Neuron (in vitro differentiated cells): Measurements from ENCODE around the gene RSPH3.

Experiments
- H2AFZ ChIP-seq: one replicate; pipeline ENCODE4 v1.6.1; 2013; ENCODE audit warnings: low read depth, mild to moderate bottlenecking, inconsistent platforms, low read length, moderate library complexity
- H3K27me3 ChIP-seq: one replicate; pipeline ENCODE4 v1.6.1; 2013; ENCODE audit warnings: low read length; ENCODE audit not compliant: insufficient read depth
- H3K36me3 ChIP-seq: one replicate; pipeline ENCODE4 v1.6.1; 2013; ENCODE audit warnings: low read length; ENCODE audit not compliant: insufficient read depth
- H3K4me1 ChIP-seq: one replicate; pipeline ENCODE4 v1.6.1; 2013; ENCODE audit warnings: low read length; ENCODE audit not compliant: insufficient read depth
- H3K4me3 ChIP-seq: 2 replicates; pipeline ENCODE4 v1.5.1; 2013; ENCODE audit warnings: mild to moderate bottlenecking, low read length, moderate library complexity
- H3K9me3 ChIP-seq: one replicate; pipeline ENCODE4 v1.6.1; 2013; ENCODE audit warnings: low read length

Gene RSPH3, protein sequence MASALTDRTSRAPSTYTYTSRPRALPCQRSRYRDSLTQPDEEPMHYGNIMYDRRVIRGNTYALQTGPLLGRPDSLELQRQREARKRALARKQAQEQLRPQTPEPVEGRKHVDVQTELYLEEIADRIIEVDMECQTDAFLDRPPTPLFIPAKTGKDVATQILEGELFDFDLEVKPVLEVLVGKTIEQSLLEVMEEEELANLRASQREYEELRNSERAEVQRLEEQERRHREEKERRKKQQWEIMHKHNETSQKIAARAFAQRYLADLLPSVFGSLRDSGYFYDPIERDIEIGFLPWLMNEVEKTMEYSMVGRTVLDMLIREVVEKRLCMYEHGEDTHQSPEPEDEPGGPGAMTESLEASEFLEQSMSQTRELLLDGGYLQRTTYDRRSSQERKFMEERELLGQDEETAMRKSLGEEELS

DNA sequence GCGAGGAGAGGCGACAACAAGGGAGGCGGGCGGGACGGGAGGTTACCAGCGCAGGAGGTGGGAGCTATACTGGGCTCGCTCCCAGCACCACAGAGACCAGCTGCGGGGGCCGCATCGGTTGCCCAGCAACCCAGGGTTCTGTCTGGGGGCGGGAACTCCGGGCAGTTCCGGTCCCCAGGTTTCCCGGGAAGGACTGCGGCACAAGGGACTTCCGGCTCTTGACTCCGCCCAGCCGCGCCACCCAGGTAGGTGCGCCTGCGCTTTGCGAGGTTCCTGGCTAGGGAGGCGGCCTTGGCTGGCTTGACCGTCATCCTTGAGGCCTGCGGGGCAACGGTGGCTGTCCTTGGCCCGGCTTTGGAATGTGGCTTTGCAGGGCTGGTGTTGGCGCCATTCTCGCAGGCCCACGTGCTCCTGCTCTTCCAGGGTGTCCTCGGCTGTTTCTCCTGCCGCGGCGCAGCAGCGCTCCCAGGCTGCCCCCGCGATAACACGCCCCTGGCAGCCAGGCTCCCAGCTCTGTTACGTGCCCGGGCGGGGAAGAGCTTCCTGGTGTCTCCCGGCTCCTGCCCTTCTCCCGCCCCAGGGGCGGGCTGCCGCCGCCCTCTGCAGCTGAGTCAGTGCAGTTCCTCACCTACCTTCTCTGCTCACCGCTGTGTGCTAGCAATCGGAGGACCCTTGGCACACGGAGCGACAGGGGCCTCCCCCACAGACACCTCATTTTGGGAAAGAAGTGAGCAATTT is at the start of gene RSPH3:
Gene RSPH3, minus strand, starts transcription at position 537 of the 738 bp plus-strand sequence. CDS start 652 bp downstream, outside the sequence.
- Histone ChIP-seq H3K9me3 (no peaks in the 10 kb centered on the region), H3K4me1 (peaks cover 8% of the 10 kb centered on the region), H3K36me3 (no peaks in the 10 kb centered on the region), H2AFZ (peak within 1 kb of the TSS; percentile 79), H3K4me3 (peak within 1 kb of the TSS; percentile 69), H3K27me3 (no peaks in the 10 kb centered on the region)

DNA sequence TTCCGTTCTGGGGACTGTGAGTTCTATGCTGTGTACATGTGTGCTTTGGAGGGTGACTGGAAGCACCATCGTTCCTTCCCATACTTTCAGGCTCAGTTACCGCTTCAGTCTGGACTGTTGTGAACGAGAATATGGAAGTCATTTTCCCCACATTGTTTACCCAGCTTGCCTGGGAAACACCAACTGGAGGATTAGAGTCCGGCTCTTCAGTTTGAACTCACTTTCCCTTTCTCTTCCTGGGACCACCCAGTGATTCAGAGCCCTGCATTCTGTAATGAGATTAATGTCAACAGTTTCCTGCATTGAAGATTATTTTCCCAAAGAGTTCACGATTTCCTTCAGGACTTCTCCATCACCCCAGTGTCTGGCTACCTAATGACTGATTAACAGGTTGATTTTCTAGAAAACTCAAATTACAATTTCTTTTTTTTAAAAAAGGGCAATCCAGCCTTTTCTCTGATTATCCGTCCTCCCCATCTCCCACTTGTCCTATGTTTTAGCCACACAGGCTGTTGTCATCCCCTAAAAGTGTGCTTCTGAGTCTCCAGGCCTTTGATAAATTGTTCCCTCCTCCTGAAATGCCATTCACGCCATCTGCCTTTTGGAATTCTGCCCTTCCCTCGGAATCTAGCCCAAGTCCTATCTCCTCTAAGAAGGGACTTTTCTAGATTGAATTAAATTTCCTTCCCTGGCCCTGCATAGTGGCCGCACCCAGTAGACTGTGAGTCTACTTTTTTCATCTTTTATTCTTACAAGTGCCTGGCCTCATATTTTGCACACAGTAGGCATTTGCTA is 48.1 kb upstream of the RSPH3 start:
- no peak overlapping the region for H3K4me3 ChIP-seq
- no peaks in the 10 kb centered on the region for H3K27me3 ChIP-seq
- H3K9me3 ChIP-seq: no peaks in the 10 kb centered on the region
- no peaks in the 10 kb centered on the region for H3K4me1 ChIP-seq
- no peak overlapping the region for H2AFZ ChIP-seq
- H3K36me3 ChIP-seq: no peaks in the 10 kb centered on the region

DNA sequence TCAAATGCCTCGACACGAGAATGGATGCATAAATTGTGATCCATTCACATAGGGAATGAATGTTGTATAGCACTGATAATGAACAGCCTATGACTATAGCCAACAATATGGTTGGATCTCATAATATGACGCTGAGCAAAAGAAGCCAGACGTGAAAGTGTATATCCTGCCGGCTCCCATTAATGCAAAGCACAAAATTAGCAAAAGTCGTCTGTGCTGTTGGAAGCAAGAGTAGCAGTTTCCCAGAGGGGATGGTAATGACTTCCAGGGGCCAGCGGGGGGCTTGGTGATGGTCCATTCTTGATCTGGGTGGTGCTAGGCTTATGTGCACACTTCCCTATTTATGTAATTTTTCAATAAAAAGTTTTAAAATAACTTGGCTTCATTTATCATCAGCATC is 45.8 kb upstream of the RSPH3 start:
- Histone ChIP-seq H2AFZ (no peak overlapping the region), H3K4me3 (no peak overlapping the region), H3K27me3 (no peaks in the 10 kb centered on the region), H3K36me3 (no peaks in the 10 kb centered on the region), H3K4me1 (no peaks in the 10 kb centered on the region), H3K9me3 (no peaks in the 10 kb centered on the region)

DNA sequence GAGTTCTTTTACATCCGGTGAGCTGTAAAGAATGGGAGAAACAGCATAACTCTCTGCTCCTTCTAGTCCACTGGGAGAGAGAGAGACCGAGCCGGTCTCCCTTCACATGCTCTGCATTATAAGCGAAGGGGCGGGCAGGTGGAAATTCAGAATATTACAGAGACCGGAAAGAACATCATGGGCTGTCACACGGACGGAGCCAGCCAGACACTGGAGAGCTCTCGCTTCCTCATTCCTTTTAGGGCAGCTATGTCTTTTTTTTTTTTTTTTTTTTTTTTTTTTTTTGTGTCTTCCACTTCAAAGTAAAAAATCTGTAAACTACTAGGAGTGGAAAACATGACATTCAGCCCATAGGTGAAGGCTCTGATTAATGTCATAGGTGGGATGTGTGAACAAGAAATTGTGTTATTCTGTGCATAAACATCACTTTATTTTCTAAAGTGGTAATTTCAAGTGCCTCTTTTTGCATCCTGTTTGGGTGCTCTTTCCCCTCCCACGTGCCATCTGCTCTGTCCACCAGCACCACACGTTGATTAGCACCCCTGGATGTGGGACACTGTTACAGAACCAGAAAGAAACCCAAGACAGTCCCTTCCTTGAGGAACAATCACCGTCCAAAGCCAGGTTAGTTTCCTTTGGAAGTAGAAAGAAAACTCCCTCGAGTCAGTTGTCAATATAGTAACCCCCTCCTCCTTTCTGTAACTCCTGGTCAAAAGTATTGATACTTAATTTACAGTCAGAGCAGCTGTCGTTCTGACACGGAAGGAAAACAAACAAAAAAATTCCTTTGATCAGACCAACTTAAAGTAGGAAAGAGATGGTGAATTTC is 45.1 kb upstream of the RSPH3 start, which contains the start of gene TAGAP:
Gene TAGAP, minus strand, starts transcription at position 93 of the 829 bp plus-strand sequence. CDS start 845 bp downstream, outside the sequence.
- no peaks in the 10 kb centered on the region for H3K4me1 ChIP-seq
- no peaks in the 10 kb centered on the region for H3K36me3 ChIP-seq
- no peak within 1 kb of the TSS for H3K4me3 ChIP-seq
- no peaks in the 10 kb centered on the region for H3K9me3 ChIP-seq
- no peak within 1 kb of the TSS for H2AFZ ChIP-seq
- H3K27me3 ChIP-seq: no peaks in the 10 kb centered on the region

DNA sequence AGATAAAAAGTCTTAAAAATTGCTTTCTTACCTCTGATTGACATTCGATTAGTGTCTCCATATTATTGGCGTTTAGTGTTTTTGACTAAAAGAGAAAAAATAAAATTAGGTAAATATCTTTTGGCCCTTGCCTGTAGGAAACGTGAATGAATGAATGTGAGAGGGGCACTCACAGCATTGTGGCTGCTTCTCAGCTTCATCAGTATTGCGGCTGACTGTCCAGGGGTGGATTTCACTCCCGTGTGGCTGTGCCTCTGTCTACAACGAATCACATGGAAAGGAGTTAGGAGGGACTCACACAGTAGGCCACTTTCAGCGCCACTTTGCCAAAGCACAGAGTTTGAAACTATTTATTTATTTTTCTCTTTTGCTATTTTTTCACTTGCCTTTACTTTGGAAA is 43.9 kb upstream of the RSPH3 start:
- Histone ChIP-seq H3K36me3 (no peaks in the 10 kb centered on the region), H3K4me1 (no peaks in the 10 kb centered on the region), H3K9me3 (no peaks in the 10 kb centered on the region), H3K27me3 (no peaks in the 10 kb centered on the region), H2AFZ (no peak overlapping the region), H3K4me3 (no peak overlapping the region)

DNA sequence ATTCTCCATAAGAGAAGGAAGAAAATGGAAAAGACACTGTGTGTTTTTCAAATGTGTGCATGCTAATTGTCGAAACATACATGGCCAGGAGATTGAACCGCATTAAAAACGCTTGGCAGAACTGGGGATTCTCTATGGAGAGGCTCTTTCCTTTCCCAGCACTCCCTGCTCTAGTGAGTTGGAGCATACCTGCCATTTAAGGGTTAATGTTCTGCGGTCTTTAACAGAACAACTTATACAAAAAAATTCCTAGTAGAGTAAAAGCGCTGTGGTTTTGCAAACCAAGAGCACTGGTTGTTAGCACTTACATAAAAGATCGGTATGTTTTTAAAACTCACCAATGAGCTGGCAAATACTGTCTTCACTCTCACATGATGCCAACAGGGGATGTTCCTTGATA is 43.2 kb upstream of the RSPH3 start:
- H3K27me3 ChIP-seq: no peaks in the 10 kb centered on the region
- no peaks in the 10 kb centered on the region for H3K9me3 ChIP-seq
- H2AFZ ChIP-seq: no peak overlapping the region
- no peaks in the 10 kb centered on the region for H3K36me3 ChIP-seq
- H3K4me3 ChIP-seq: no peak overlapping the region
- no peaks in the 10 kb centered on the region for H3K4me1 ChIP-seq

DNA sequence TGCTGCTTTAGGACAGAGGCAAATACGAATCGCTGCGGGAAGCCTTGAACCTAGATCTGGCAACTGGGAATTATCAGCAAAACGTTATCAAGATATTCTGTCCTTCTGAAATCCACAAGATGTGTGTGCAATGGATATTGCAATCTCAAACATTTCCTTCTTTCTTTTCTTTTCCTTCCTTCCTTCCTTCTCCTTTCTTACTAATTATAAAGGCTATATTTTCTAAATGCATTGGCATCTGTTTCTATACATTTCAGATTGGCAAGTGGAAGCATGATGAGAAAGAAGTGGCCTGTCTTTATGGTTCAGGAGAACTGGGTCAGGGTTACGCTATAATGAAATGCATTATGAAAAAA is 42.8 kb upstream of the RSPH3 start:
- H3K36me3 ChIP-seq: no peaks in the 10 kb centered on the region
- no peak overlapping the region for H3K4me3 ChIP-seq
- no peaks in the 10 kb centered on the region for H3K4me1 ChIP-seq
- H3K9me3 ChIP-seq: no peaks in the 10 kb centered on the region
- H2AFZ ChIP-seq: no peak overlapping the region
- no peaks in the 10 kb centered on the region for H3K27me3 ChIP-seq

DNA sequence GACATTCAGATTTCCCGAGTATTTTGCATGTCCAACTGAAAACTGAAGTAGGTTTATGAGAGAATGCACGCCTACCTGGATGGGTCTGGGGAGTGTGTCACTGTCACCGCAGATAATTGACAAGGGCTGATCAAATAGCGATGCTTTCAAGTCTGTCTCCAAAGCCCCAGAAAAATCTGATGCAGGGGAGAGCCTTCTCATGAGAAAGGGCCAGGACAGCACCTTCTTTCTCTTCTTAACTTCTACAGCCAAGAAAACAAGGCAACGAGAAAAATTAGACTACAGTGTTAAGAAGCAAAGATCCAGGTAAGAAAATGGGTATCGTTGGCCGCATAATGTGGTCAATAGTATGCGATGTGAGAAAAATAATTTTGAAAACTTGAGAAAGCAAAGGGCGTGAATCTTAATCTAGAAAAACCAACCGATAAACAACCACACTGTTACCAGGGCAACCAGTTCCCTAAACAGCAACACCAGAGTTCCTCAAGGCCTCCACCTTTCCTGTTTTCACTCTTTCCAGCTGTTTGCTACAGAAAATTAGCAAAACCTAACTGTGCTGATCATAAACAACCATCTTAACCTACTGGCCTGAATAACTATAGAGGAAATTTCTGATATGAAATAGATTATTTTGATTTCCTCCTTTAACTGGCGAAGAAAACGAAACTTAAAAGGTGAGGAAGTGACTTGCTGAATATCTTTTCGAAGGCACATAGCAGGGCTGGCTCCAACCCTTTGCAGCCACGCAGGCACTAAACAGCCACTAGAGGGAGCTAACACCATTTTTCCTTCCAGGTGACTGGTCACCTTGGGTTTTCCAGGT is 42.2 kb upstream of the RSPH3 start:
- H3K4me1 ChIP-seq: no peaks in the 10 kb centered on the region
- H3K27me3 ChIP-seq: peaks cover 3% of the 10 kb centered on the region
- no peaks in the 10 kb centered on the region for H3K9me3 ChIP-seq
- no peaks in the 10 kb centered on the region for H3K36me3 ChIP-seq
- H3K4me3 ChIP-seq: no peak overlapping the region
- H2AFZ ChIP-seq: no peak overlapping the region

DNA sequence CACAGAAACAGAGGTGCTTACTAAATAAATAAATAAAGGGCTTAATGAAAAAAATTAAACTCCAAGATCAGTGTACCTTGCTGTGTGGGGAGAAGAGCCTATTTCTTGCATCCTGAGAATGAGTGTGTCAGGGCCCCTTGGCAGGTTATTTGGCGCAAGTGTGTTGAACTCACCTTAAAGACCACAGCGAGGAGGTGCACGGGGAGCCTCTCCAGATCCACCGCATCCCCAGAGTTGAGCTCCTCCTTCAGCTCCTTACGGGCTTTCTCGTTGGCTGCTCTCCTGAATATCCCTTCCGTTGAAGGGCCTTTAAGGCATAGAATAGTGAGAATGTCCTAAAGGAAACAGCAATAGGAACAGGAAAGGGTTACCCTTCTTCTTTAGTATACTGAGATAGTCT is 41.2 kb upstream of the RSPH3 start:
- H3K4me3 ChIP-seq: no peak overlapping the region
- H3K9me3 ChIP-seq: no peaks in the 10 kb centered on the region
- no peaks in the 10 kb centered on the region for H3K36me3 ChIP-seq
- H3K27me3 ChIP-seq: peaks cover 3% of the 10 kb centered on the region
- no peak overlapping the region for H2AFZ ChIP-seq
- no peaks in the 10 kb centered on the region for H3K4me1 ChIP-seq

DNA sequence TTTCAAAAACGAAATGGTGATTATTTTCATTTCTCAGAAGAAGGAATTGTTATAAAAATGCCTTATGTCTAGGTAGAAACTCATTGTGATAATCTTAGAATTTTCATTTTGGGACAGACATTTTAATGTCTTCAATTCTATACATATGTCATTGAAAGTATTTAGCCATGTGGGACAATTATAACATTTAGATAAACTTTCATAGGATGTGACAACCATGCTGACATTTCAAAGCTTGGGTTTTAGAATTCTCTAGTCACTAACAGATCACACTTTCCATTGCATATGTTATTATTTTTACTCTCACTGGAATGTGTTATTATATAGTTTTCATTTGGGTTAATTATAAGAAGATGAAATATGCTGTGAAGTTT is 39.9 kb upstream of the RSPH3 start:
- Histone ChIP-seq H3K36me3 (no peaks in the 10 kb centered on the region), H3K4me1 (no peaks in the 10 kb centered on the region), H3K9me3 (no peaks in the 10 kb centered on the region), H3K4me3 (no peak overlapping the region), H3K27me3 (peaks cover 3% of the 10 kb centered on the region), H2AFZ (no peak overlapping the region)

DNA sequence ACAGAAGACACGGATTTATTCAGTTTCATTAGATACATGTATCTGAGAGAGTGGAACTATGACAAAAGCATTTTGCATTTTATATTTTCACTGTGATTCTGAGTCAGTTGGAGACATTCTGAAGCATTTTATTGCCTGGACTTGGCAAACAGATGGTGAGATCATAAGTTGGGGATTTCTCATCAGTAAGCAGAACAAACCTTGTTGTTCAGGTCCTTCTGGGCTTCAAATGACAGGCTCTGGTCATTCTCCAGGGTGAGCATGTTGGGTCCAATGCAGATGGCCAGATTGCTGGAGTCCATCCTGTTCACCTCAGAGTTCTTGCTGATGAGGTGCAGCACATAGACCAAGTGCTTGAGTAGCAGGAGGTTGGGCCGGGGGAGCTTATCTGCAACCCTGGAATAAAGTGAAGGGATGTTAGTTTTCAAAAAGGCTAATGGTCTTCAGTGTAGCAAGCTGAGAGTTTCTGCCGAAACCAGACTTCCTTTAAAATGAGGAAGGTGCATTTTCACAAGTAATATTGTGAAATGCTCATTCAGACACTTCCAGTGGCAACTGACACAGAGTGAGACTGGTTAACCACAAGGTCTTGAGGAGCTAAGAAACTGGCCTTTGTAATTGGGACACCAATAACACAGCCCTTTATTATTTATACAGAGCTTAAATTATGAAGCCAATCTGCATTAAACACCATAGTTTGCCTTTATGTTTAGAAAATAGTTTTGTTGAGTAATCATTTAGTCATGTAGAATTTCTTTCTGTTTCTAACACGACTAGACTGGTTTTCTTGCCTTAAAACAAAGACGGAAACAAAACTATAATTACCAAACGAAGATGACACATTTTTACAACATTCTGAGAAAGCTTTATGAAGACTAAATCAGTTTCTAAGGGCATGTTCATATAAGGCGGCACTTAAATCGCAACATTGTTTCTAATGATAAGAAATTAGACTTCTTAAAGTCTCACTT is 39.2 kb upstream of the RSPH3 start:
- Histone ChIP-seq H3K4me3 (no peak overlapping the region), H3K4me1 (no peaks in the 10 kb centered on the region), H3K9me3 (no peaks in the 10 kb centered on the region), H3K36me3 (no peaks in the 10 kb centered on the region), H2AFZ (no peak overlapping the region), H3K27me3 (peaks cover 3% of the 10 kb centered on the region)
